ENCODE data around the gene GPX6.

DNA sequence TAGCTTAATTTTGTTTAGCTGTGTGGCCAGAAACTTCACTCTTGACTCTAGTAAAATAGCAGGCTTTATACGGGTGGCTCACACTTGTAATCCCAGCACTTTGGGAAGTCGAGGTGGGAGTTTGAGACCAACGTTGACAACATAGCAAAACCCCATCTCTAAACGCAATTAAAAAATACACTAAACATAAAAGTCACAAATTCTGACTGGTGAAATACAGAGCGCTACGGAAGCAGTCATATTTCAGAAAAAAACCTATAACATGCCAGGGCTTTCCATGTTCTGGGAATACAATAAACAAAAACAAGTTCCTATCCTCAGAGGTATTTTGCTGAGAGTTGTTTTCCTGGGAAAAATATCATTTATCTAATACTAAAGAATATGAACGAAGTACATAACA is 47.5 kb downstream of the GPX6 start:
- TF ChIP-seq ZNF274 (IDR thresholded peaks at IDR 0.05; ENCODE audit: low read length), result no peak
- no peak for TF ChIP-seq ZNF274 (tag by site-specific recombination; IDR thresholded peaks at IDR 0.05; ENCODE audit: borderline replicate concordance)
- TF ChIP-seq, protein P1, sequence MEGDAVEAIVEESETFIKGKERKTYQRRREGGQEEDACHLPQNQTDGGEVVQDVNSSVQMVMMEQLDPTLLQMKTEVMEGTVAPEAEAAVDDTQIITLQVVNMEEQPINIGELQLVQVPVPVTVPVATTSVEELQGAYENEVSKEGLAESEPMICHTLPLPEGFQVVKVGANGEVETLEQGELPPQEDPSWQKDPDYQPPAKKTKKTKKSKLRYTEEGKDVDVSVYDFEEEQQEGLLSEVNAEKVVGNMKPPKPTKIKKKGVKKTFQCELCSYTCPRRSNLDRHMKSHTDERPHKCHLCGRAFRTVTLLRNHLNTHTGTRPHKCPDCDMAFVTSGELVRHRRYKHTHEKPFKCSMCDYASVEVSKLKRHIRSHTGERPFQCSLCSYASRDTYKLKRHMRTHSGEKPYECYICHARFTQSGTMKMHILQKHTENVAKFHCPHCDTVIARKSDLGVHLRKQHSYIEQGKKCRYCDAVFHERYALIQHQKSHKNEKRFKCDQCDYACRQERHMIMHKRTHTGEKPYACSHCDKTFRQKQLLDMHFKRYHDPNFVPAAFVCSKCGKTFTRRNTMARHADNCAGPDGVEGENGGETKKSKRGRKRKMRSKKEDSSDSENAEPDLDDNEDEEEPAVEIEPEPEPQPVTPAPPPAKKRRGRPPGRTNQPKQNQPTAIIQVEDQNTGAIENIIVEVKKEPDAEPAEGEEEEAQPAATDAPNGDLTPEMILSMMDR (tag by site-specific recombination; IDR thresholded peaks at IDR 0.05), result no peak
- TF ChIP-seq ZNF24 (tag by site-specific recombination; IDR thresholded peaks at IDR 0.05), result no peak
- TF ChIP-seq, protein P2, sequence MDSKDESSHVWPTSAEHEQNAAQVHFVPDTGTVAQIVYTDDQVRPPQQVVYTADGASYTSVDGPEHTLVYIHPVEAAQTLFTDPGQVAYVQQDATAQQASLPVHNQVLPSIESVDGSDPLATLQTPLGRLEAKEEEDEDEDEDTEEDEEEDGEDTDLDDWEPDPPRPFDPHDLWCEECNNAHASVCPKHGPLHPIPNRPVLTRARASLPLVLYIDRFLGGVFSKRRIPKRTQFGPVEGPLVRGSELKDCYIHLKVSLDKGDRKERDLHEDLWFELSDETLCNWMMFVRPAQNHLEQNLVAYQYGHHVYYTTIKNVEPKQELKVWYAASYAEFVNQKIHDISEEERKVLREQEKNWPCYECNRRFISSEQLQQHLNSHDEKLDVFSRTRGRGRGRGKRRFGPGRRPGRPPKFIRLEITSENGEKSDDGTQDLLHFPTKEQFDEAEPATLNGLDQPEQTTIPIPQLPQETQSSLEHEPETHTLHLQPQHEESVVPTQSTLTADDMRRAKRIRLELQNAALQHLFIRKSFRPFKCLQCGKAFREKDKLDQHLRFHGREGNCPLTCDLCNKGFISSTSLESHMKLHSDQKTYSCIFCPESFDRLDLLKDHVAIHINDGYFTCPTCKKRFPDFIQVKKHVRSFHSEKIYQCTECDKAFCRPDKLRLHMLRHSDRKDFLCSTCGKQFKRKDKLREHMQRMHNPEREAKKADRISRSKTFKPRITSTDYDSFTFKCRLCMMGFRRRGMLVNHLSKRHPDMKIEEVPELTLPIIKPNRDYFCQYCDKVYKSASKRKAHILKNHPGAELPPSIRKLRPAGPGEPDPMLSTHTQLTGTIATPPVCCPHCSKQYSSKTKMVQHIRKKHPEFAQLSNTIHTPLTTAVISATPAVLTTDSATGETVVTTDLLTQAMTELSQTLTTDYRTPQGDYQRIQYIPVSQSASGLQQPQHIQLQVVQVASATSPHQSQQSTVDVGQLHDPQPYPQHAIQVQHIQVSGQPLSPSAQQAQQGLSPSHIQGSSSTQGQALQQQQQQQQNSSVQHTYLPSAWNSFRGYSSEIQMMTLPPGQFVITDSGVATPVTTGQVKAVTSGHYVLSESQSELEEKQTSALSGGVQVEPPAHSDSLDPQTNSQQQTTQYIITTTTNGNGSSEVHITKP (tag by site-specific recombination; IDR thresholded peaks at IDR 0.05), result no peak
- TF ChIP-seq SALL2 (tag by site-specific recombination; IDR thresholded peaks at IDR 0.05; ENCODE audit: borderline replicate concordance), result no peak
- no peak for TF ChIP-seq ZNF747 (tag by site-specific recombination; IDR thresholded peaks at IDR 0.05)
- no peak for TF ChIP-seq ZNF23 (tag by site-specific recombination; IDR thresholded peaks at IDR 0.05; ENCODE audit: borderline replicate concordance)
- TF ChIP-seq ZBTB7A (tag by site-specific recombination; IDR thresholded peaks at IDR 0.05; ENCODE audit: low read depth), result no peak
- no peak for TF ChIP-seq ZFP41 (tag by site-specific recombination; IDR thresholded peaks at IDR 0.05; ENCODE audit: borderline replicate concordance)
- no peak for TF ChIP-seq ZEB2 (tag by site-specific recombination; IDR thresholded peaks at IDR 0.05)
- TF ChIP-seq, protein P3, sequence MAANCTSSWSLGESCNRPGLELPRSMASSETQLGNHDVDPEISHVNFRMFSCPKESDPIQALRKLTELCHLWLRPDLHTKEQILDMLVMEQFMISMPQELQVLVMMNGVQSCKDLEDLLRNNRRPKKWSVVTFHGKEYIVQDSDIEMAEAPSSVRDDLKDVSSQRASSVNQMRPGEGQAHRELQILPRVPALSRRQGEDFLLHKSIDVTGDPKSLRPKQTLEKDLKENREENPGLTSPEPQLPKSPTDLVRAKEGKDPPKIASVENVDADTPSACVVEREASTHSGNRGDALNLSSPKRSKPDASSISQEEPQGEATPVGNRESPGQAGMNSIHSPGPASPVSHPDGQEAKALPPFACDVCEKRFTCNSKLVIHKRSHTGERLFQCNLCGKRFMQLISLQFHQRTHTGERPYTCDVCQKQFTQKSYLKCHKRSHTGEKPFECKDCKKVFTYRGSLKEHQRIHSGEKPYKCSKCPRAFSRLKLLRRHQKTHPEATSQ (tag by site-specific recombination; IDR thresholded peaks at IDR 0.05), result no peak
- no peak for TF ChIP-seq TRIM28 (IDR thresholded peaks at IDR 0.05; ENCODE audit: borderline replicate concordance, low read length)
